H1 (cell line): ENCODE data around the gene AKAP9. TPM values are rescaled to one million over a fixed set of nuclear protein-coding genes. Genes with fewer than 3 reads are reported as not detected.

Experiments used
- CTCF ChIA-PET: fragments of 300-600 bp; sonication (Branson Sonifier 250); formaldehyde crosslinking; loops from one replicate; lab custom pipeline; 2021; ENCODE audit not compliant: partially characterized antibody; lab: Charles Lee
- POLR2A ChIA-PET: fragments of 300-600 bp; sonication (Branson Sonifier 250); formaldehyde crosslinking; loops from one replicate; lab custom pipeline; 2021; ENCODE audit warnings: inconsistent platforms; ENCODE audit not compliant: partially characterized antibody; lab: Charles Lee
- DNase-seq, 2 experiments: peaks; one replicate each; pipeline versions ENCODE4 v3.0.0 to v3.0.0-alpha.2; 2010 to 2022; ENCODE audit warnings: low spot score in 2 of 2, low read depth in 1 of 2, mixed read lengths in 1 of 2
- FAIRE-seq: peaks from 2 replicates; lab custom pipeline; 2011; peaks lifted over from hg19 to GRCh38; lab: Jason Lieb, UNC
- H2AFZ ChIP-seq: 2 replicates; pipeline ENCODE4 v1.8.1; 2012; ENCODE audit warnings: low read length, inconsistent platforms
- H2AK5ac ChIP-seq: 2 replicates; pipeline ENCODE4 v1.6.1; 2013; ENCODE audit warnings: low read depth, low read length
- H2BK120ac ChIP-seq: replicated peaks from 2 replicates; pipeline ENCODE3; 2013; ENCODE audit warnings: low read depth, low read length, inconsistent platforms
- H2BK12ac ChIP-seq: 2 replicates; pipeline ENCODE4 v1.6.1; 2013; ENCODE audit warnings: low read depth, low read length
- H2BK15ac ChIP-seq: 2 replicates; pipeline ENCODE4 v1.6.1; 2013; ENCODE audit warnings: low read length
- H2BK20ac ChIP-seq: 2 replicates; pipeline ENCODE4 v1.6.1; 2013; ENCODE audit warnings: low read length
- H2BK5ac ChIP-seq: 2 replicates; pipeline ENCODE4 v1.6.1; 2013; ENCODE audit warnings: low read depth, low read length
- H3K14ac ChIP-seq: 2 replicates; pipeline ENCODE4 v1.6.1; 2013; ENCODE audit warnings: inconsistent platforms; ENCODE audit not compliant: insufficient read length
- H3K18ac ChIP-seq: 2 replicates; pipeline ENCODE4 v1.6.1; 2013; ENCODE audit warnings: low read length; ENCODE audit errors: extremely low read depth
- H3K23ac ChIP-seq: 2 replicates; pipeline ENCODE4 v1.6.1; 2013; ENCODE audit warnings: inconsistent platforms; ENCODE audit not compliant: insufficient read length
- H3K23me2 ChIP-seq: 2 replicates; pipeline ENCODE4 v1.6.1; 2013; ENCODE audit warnings: low read depth, low read length
- H3K27ac ChIP-seq: 2 replicates; pipeline ENCODE4 v1.6.1; 2011; ENCODE audit warnings: low read depth, low read length, inconsistent platforms
- H3K27me3 ChIP-seq, 4 experiments: replicated peaks in 1 of 4; 1 replicate in 1 of 4; 2 replicates in 3 of 4; pipeline versions ENCODE4 v1.6.1 to v1.8.1; 2011 to 2013; ENCODE audit warnings: low read length in 3 of 4, mild to moderate bottlenecking in 3 of 4, inconsistent platforms in 2 of 4, mixed read lengths in 2 of 4, moderate library complexity in 1 of 4; ENCODE audit not compliant: control insufficient read depth in 3 of 4, insufficient read depth in 3 of 4; ENCODE audit errors: extremely low read depth in 1 of 4
- H3K36me3 ChIP-seq, 4 experiments: 2 replicates each; pipeline versions ENCODE4 v1.6.1 to v1.8.1; 2011 to 2013; ENCODE audit warnings: mild to moderate bottlenecking in 4 of 4, low read length in 3 of 4, moderate library complexity in 2 of 4, control low read depth in 1 of 4, inconsistent platforms in 1 of 4; ENCODE audit not compliant: insufficient read depth in 4 of 4, control insufficient read depth in 2 of 4
- H3K4ac ChIP-seq: replicated peaks from 2 replicates; pipeline ENCODE3; 2013; ENCODE audit warnings: low read length, low read depth, mixed read lengths, inconsistent platforms; ENCODE audit not compliant: insufficient read length
- H3K4me1 ChIP-seq, 4 experiments: replicated peaks in 1 of 4; 1 replicate in 1 of 4; 2 replicates in 3 of 4; pipeline versions ENCODE4 v1.6.1 to v1.8.1; 2011 to 2013; ENCODE audit warnings: low read length in 3 of 4, inconsistent platforms in 2 of 4, mixed read lengths in 1 of 4; ENCODE audit not compliant: insufficient read depth in 4 of 4, control insufficient read depth in 3 of 4
- H3K4me2 ChIP-seq, 2 experiments: 2 replicates each; pipeline versions ENCODE4 v1.6.1 to v1.8.1; 2011 to 2013; ENCODE audit warnings: low read depth in 2 of 2, low read length in 2 of 2, control low read depth in 1 of 2, inconsistent platforms in 1 of 2, mild to moderate bottlenecking in 1 of 2; ENCODE audit not compliant: insufficient read depth in 1 of 2
- H3K4me3 ChIP-seq, 4 experiments: fragments of 200-600, 300-600 bp in 1 of 4; sonication (generic), shearing (Covaris generic), sonication (Bioruptor Twin) in 1 of 4; 2 replicates each; pipeline versions ENCODE4 v1.5.1 to v1.8.1; 2011 to 2016; ENCODE audit warnings: low read length in 4 of 4, low read depth in 3 of 4, control low read depth in 2 of 4, inconsistent platforms in 2 of 4, mild to moderate bottlenecking in 2 of 4, mixed read lengths in 1 of 4, moderate library complexity in 1 of 4; ENCODE audit not compliant: insufficient read depth in 2 of 4; ENCODE audit errors: extremely low read depth in 1 of 4
- H3K56ac ChIP-seq: replicated peaks from 2 replicates; pipeline ENCODE3; 2013; ENCODE audit warnings: low read depth, mild to moderate bottlenecking, mixed read lengths, low read length, inconsistent platforms; ENCODE audit not compliant: insufficient read length
- H3K79me1 ChIP-seq: 2 replicates; pipeline ENCODE4 v1.6.1; 2013; ENCODE audit warnings: low read depth, low read length, control low read depth
- H3K79me2 ChIP-seq, 2 experiments: 2 replicates each; pipeline versions ENCODE4 v1.6.1 to v1.8.1; 2012 to 2013; ENCODE audit warnings: low read length in 2 of 2, mild to moderate bottlenecking in 2 of 2, inconsistent platforms in 1 of 2; ENCODE audit not compliant: insufficient read depth in 2 of 2, control insufficient read depth in 1 of 2
- H3K9ac ChIP-seq, 4 experiments: replicated peaks in 1 of 4; 1 replicate in 1 of 4; 2 replicates in 3 of 4; pipeline versions ENCODE4 v1.6.1 to v1.8.1; 2011 to 2013; ENCODE audit warnings: low read depth in 3 of 4, low read length in 3 of 4, control low read depth in 2 of 4, mild to moderate bottlenecking in 2 of 4, moderate library complexity in 2 of 4, inconsistent platforms in 1 of 4; ENCODE audit errors: extremely low read depth in 1 of 4
- H3K9me3 ChIP-seq, 2 experiments: 2 replicates each; pipeline versions ENCODE4 v1.6.1 to v1.8.1; 2012 to 2013; ENCODE audit warnings: mild to moderate bottlenecking in 2 of 2, moderate library complexity in 2 of 2, control low read depth in 1 of 2, inconsistent platforms in 1 of 2, low read depth in 1 of 2, low read length in 1 of 2, mixed read lengths in 1 of 2; ENCODE audit not compliant: insufficient read depth in 2 of 2
- H4K20me1 ChIP-seq, 2 experiments: replicated peaks in 1 of 2; 2 replicates each; pipeline versions ENCODE3 to v1.8.1; 2011 to 2013; ENCODE audit warnings: inconsistent platforms in 2 of 2, low read length in 2 of 2, mild to moderate bottlenecking in 1 of 2; ENCODE audit not compliant: insufficient read depth in 2 of 2, control insufficient read depth in 1 of 2
- H4K5ac ChIP-seq: 2 replicates; pipeline ENCODE4 v1.6.1; 2013; ENCODE audit warnings: low read length, low read depth, mixed read lengths, inconsistent platforms; ENCODE audit not compliant: insufficient read length
- H4K8ac ChIP-seq: 2 replicates; pipeline ENCODE4 v1.8.0; 2013; ENCODE audit warnings: mild to moderate bottlenecking, moderate library complexity, low read length, inconsistent platforms; ENCODE audit not compliant: insufficient read depth; ENCODE audit errors: extremely low read depth
- H4K91ac ChIP-seq: replicated peaks from 2 replicates; pipeline ENCODE3; 2013; ENCODE audit warnings: low read length, mixed read lengths, inconsistent platforms; ENCODE audit not compliant: insufficient read length
- EZH2 ChIP-seq: fragments of 200-600 bp; sonication (generic); IDR thresholded peaks from 2 replicates; pipeline ENCODE4 v1.7.1; 2012; ENCODE audit warnings: low read depth, mild to moderate bottlenecking, moderate library complexity, low read length, inconsistent platforms; ENCODE audit not compliant: severe bottlenecking
- HDAC2 ChIP-seq, 2 experiments: fragments of 300-600 bp in 1 of 2; sonication (generic) in 1 of 2; IDR thresholded peaks; 2 replicates each; pipeline ENCODE4 v1.6.1; 2011 to 2012; ENCODE audit warnings: low read depth in 2 of 2, low read length in 2 of 2, mild to moderate bottlenecking in 2 of 2, moderate library complexity in 2 of 2, borderline replicate concordance in 1 of 2, inconsistent platforms in 1 of 2
- MAFK ChIP-seq: IDR thresholded peaks from 2 replicates; pipeline ENCODE4 v1.6.1; 2012; ENCODE audit warnings: low read depth, mild to moderate bottlenecking, improper control_type of control experiment, low read length
- POLR2AphosphoS5 ChIP-seq: IDR thresholded peaks from 2 replicates; pipeline ENCODE4 v1.6.1; 2011; ENCODE audit warnings: low read depth, low read length
- RAD21 ChIP-seq, 2 experiments: IDR thresholded peaks in 1 of 2; conservative IDR thresholded peaks in 1 of 2; 2 replicates each; pipeline ENCODE4 v1.6.1; 2011; ENCODE audit warnings: low read depth in 2 of 2, low read length in 2 of 2, improper control_type of control experiment in 1 of 2, inconsistent platforms in 1 of 2, mild to moderate bottlenecking in 1 of 2, moderate library complexity in 1 of 2
- RNF2 ChIP-seq: fragments of 200-900, 300-1000 bp; sonication (generic); IDR thresholded peaks from 2 replicates; pipeline ENCODE4 v1.7.1; 2016; ENCODE audit warnings: borderline replicate concordance, low read depth, mild to moderate bottlenecking, antibody characterized with exemption, low read length; ENCODE audit not compliant: poor library complexity, severe bottlenecking; ENCODE audit errors: missing control alignments
- RXRA ChIP-seq: IDR thresholded peaks from 2 replicates; pipeline ENCODE4 v1.6.1; 2011; ENCODE audit warnings: low read depth, mild to moderate bottlenecking, low read length, moderate library complexity; ENCODE audit not compliant: insufficient read depth
- SAP30 ChIP-seq: fragments of 300-600 bp; sonication (generic); IDR thresholded peaks from 2 replicates; pipeline ENCODE4 v1.7.1; 2012; ENCODE audit warnings: low read length, moderate library complexity, mild to moderate bottlenecking, inconsistent platforms; ENCODE audit not compliant: insufficient read depth, insufficient replicate concordance
- SIN3A ChIP-seq, 2 experiments: IDR thresholded peaks in 1 of 2; conservative IDR thresholded peaks in 1 of 2; 2 replicates each; pipeline ENCODE4 v1.6.1; 2011 to 2012; ENCODE audit warnings: low read length in 2 of 2, improper control_type of control experiment in 1 of 2, low read depth in 1 of 2, mild to moderate bottlenecking in 1 of 2
- ZNF274 ChIP-seq: IDR thresholded peaks from 2 replicates; pipeline ENCODE4 v1.7.0; 2012; ENCODE audit warnings: low read length, borderline replicate concordance; ENCODE audit errors: extremely low read depth
- WGBS, 2 experiments: shearing (Covaris generic) in 1 of 2; methylation state at CpG; one replicate each; pipeline versions ENCODE4 v1.1.6 to v1.1.7; 2013 to 2015; ENCODE audit warnings: low lambda C conversion rate in 2 of 2, mixed read lengths in 2 of 2, inconsistent platforms in 1 of 2, low coverage in 1 of 2, missing lambda C conversion rate in 1 of 2; ENCODE audit not compliant: insufficient replicate concordance in 2 of 2, insufficient coverage in 1 of 2, insufficient read length in 1 of 2; ENCODE audit errors: extremely low coverage in 1 of 2, missing lambda C conversion rate in 1 of 2; 5-methylcytosine and 5-hydroxymethylcytosine counted together
- polyA plus RNA-seq, 7 experiments: library from polyadenylated mRNA; depleted of rRNA in 3 of 7; stranded (reverse) in 5 of 7; unstranded in 2 of 7; fragments of >200 nt in 5 of 7; fragments of 200-250 nt in 2 of 7; gene quantifications; 1 replicate in 5 of 7; 2 replicates in 1 of 7; 4 replicates in 1 of 7; pipeline versions ENCODE4 v1.2.1 to v1.2.3, GENCODE V29; 2011 to 2013; ENCODE audit warnings: missing spikeins in 2 of 7, mixed read lengths in 2 of 7
- total RNA-seq: library from RNA; stranded (reverse); fragmentation: NEBNext Ultra II Directional; extraction: Animal tissue kit (Norgen Biotek cat#: 25700); gene quantifications from 2 replicates; pipeline ENCODE4 v1.2.1, GENCODE V29; 2021

Gene AKAP9
- total and polyA plus RNA-seq, 2 of the 8 experiments (the other 6 are each of a cell fraction or from before 2014, with no cell fraction given), result 6.2 to 26.3 TPM

DNA sequence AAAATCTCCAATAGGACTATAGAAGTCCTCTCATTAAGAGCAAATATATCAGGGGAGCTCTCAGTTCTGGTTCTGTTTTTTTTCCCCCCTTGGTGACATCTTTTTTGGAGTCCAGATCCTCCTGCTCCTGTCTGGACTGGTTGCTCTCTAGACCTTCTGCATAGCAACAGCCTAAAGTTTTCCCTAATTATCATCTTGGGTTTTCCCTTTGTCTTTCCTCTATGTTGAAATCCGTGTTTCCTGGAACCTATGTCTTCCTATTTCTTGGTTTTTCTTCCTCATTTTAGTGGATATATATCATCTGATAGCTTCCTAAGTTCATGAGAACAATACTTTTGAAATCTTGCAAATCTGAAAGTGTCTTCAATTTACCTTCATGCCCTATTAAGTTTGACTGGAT is 30.5 kb upstream of the AKAP9 start:
- H2BK120ac ChIP-seq, result no peak overlapping the region
- H2AFZ ChIP-seq, result no peak overlapping the region
- CTCF ChIA-PET, result interaction anchor here (0.7 to 1.3 kb wide), 2 partner anchors 30 to 198 kb away, joined by 3 to 5 read pairs; partner anchors contain the start of gene MTERF1
- no peak overlapping the region for H3K4me3 ChIP-seq
- H3K27me3 ChIP-seq, result no peaks in the 10 kb centered on the region
- H3K9ac ChIP-seq, result no peak overlapping the region
- no peak overlapping the region for H3K27ac ChIP-seq
- no peak overlapping the region for H3K23ac ChIP-seq
- H4K20me1 ChIP-seq, result no peaks in the 10 kb centered on the region
- no peak overlapping the region for H2BK12ac ChIP-seq
- H3K4me2 ChIP-seq, result no peak overlapping the region
- no peak overlapping the region for H3K4ac ChIP-seq
- H2AK5ac ChIP-seq, result no peak overlapping the region
- H3K18ac ChIP-seq, result no peak overlapping the region
- H3K14ac ChIP-seq, result no peak overlapping the region
- H3K9me3 ChIP-seq, result no peaks in the 10 kb centered on the region
- no peak overlapping the region for H2BK15ac ChIP-seq
- DNase-seq, result no peak
- H3K23me2 ChIP-seq, result no peaks in the 10 kb centered on the region
- no peaks in the 10 kb centered on the region for H3K36me3 ChIP-seq
- H4K5ac ChIP-seq, result no peak overlapping the region
- H3K4me1 ChIP-seq, result no peaks in the 10 kb centered on the region
- no peak for FAIRE-seq
- H3K56ac ChIP-seq, result no peak overlapping the region
- H2BK20ac ChIP-seq, result no peak overlapping the region
- no peak overlapping the region for H4K8ac ChIP-seq
- no peak overlapping the region for H4K91ac ChIP-seq
- H3K79me2 ChIP-seq, result no peaks in the 10 kb centered on the region; a peak in 1 of 4 replicates
- no peaks in the 10 kb centered on the region for H3K79me1 ChIP-seq
- H2BK5ac ChIP-seq, result no peak overlapping the region
- WGBS, 2 experiments, result 68% methylated on average over 1 of the region's 1 CpG; no CpG with 5 or more reads in 1 of the 2 experiments
- POLR2A ChIA-PET, result interaction anchor here (1.0 kb wide), 1 partner anchor 30 kb away, joined by 3 read pairs; the partner anchor contains the start of gene MTERF1
- TF ChIP-seq HDAC2 (IDR thresholded peaks at IDR 0.05; ENCODE audit: borderline replicate concordance in 1 of 2, low read depth in 2 of 2, low read length in 2 of 2) (no peak), RAD21 (IDR thresholded peaks at IDR 0.05 in 1 of 2, conservative IDR thresholded peaks at IDR 0.05 in 1 of 2; ENCODE audit: low read depth in 2 of 2, low read length in 2 of 2) (no peak), SAP30 (no peak), RNF2 (no peak), SIN3A (conservative IDR thresholded peaks at IDR 0.05 in 1 of 2, IDR thresholded peaks at IDR 0.05 in 1 of 2; ENCODE audit: low read depth in 1 of 2, low read length in 2 of 2) (no peak), MAFK (no peak), RXRA (no peak), ZNF274 (no peak), POLR2AphosphoS5 (no peak), EZH2 (no peak)
